ENCODE data around the gene SLC7A5.
"Not testable (repeated sequence)": the region's sequence is repeated elsewhere in the genome, so short reads cannot be mapped to it uniquely, and the experiment has no call there.

The SLC7A5 gene

DNA sequence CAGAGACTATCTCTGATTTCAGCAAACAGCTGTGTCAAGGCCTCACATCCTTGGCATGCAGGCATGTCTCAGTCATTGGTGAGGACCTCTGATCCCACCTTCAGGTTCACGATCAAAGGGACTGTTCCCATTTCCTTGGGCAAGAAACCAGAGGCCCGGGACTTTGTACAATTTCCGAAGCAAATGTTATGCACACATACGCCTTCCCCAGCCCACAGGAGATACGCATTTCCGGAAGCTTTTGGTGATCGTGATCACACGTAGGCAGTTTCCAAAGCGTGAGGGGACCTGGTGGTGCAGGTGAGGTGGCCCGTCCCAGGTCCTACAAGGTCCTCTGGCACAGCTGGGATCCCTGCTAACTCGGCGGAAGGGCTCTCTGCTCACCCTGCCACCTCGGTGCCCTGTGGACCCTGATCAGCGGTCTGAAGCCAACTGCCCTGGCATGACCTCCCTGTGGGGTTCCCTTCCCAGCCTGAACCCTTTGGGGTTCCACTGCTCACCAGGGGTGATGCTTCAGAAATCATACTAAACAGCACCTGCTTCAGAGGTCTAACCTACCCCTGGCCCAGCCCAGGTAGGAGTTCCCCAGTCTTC is 74.7 kb downstream of the SLC7A5 start:
- DNase-seq (ENCODE audit: low read depth) = no peak

DNA sequence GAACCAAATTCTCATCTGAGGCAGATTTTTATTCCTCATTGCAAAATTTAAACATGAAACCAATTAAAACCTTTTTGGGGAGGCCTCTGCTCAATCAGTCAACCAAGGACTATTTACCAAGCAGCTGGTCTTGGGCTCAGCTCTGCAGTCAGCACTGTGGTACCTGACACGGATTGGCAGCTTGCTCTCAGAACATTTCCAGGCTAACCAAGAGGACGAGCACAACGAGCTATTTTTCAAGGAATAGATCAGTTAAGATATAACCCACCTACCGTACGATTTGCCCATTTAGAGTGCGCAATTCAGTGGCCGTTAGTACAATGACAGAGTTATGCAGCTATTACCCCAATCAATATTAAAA is 77.1 kb downstream of the SLC7A5 start:
- DNase-seq (ENCODE audit: low read depth) = no peak

DNA sequence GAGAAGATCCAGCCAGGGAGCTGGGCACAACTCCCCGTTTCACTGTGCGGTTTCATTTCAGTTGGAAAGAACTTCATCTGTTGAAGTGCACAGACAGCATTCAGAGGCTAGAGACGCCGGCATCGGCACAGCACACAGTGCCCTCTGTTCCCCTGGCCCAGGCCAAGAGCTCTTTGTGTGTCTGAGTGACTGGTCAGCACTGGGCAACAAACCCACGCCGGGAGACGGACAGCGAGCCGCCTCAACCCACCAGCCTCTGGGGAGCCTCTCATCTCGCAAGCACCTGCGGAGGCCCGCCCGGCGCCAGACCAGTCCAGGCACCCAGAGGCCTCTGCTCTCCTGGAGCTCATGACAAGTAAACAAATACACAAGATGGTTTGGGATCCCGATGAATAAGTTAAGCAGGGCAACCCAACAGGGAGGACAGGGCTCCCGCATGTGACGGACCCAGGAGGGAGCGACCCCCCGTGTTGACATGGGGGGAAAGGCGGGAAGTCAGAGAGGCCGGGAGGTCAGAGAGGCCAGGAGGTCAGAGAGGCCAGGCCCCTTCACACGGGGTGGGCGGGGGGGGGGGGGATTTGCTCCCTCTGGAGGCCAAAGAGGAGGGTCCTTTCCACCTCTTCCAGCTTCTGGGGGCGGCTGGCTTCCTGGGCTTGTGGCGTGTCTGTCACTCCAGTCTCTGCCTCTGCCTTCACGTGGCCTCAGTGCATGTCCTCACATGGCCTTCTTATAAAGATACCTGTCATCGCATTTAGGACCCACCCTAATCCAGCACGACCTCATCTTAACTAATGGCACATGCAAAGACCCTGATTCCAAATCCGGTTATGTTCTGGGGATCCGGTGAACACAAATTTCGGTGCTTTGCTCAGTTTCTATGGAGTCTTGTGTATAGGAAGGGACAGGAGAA is 77.8 kb downstream of the SLC7A5 start:
- DNase-seq (ENCODE audit: low read depth) = no peak

DNA sequence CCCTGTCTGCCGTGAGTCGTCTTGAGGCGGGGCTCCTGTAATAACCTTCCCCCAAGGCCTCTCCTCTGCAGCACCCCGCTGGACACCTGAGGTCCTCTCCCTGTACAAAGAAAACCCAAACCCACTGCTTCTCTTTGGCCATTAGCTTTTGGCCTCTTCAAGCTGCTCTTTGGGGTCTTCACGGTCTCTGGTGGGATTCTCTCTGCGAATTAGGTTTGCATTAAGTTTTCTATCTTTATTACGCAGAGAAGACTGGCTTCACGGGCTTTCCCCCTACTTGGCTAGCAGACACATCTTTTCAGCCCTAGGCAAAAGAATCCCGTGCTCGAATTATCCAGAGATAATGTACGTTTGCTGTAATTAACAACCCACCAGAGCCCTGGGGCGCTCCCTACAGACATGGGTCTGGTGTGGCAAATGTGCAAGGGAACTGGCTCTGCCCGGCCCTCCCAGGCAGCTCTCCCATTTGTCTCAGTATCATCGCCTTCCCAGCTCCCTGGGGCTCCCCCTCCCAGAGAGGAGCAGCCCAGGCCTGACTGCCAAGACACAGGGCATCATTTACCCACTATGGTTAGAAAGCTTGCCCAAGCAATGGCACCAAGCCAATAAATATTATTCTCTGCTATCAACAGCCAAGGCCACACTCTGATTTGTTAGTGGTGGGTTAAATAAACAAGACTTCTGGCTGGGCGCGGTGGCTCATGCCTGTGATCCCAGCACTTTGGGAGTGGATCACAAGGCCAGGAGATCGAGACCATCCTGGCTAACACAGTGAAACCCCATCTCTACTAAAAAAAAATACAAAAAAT is 78.8 kb downstream of the SLC7A5 start:
- DNase-seq (ENCODE audit: low read depth) = no peak

DNA sequence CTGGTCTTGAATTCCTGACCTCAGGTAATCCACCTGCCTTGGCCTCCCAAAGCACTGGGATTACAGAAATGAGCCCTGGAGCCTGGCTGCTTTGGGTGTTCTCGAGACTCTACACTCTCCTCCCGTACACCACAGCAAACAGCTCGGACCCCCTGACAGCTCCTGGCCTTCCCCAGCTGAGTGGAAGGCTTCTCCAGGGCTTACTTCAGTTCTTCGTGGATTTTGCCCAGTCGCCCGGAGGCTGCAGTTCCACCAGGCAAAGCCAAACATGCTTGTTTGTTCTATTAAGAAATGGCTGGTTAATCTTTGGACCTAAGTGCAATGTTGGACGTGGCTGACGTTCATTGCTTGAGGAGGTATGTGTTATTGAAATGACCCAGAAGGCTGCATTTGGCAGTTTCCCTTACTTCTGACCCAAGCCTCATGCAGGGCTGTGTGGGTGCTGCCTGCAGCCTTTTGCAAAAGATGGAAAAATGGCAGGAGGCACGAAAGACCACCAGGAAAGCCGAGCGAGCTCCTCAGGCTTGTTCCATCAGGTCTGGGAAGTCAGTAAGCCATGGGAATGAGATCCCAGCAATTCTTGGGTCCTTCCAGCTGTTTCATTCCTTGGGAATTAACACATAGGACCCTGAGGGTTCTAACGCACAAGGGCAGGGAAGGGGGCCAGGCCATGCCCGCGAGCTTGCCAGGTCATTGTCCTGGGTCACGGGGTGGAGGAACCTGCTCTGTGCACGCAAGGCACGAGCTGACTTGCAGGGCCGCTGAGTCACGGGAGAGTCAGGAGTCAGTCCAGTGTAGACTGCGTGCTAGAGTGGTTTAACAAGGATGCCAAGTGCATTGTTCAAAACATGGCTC is 79.6 kb downstream of the SLC7A5 start:
- DNase-seq (ENCODE audit: low read depth) = no peak

DNA sequence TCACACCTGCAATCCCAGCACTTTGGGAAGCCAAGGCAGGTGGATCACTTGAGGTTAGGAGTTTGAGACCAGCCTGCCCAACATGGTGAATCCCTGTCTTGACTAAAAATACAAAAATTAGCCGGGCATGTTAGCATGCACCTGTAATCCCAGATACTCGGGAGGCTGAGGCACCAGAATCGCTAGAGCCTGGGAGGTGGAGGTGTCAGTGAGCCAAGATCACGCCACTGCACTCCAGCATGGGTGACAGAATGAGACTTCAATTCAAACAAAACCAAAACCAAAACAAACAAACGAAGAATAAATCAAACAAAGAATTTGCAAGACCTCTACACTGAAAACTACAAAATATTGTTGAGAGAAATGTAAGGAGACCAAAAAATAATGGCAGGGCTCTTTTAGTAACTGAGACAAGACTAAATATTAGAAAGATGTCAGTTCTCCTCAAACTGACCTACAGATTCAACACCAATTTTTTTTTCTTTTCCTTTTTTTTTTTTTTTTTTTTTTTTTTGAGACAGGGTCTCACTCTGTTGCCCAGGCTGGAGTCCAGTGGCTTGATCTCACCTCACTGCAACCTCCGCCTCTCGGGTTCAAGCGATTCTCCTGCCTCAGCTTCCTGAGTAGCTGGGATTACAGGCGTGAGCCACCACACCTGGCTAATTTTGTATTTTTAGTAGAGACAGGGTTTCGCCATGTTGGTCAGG is 80.4 kb downstream of the SLC7A5 start:
- DNase-seq (ENCODE audit: low read depth) = not testable (repeated sequence)

DNA sequence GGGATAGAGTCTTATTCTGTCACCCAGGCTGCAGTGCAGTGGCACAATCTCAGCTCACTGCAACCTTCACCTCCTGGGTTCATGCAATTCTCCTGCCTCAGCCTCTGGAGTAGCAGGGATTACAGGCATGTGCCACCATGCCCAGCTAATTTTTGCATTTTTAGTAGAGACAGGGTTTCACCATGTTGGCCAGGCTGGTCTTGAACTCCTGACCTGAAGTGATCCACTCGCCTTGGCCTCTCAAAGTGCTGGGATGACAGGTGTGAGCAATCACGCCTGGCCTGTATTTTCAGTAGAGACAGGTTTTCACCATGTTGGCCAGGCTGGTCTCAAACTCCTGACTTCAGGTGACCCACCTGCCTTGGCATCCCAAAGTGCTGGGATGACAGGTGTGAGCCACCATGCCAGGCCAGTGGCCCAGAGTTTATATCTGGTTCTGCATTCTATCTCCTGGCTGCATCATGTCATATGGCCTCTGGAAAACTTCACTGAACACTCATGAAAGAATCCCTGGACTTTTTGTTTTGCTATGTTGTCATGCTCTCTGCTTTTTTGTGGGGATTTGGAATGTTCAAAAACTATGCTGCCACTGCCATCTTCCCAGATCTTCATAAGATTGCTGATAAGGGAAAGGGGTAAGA is 81.7 kb downstream of the SLC7A5 start:
- DNase-seq (ENCODE audit: low read depth) = not testable (repeated sequence)

DNA sequence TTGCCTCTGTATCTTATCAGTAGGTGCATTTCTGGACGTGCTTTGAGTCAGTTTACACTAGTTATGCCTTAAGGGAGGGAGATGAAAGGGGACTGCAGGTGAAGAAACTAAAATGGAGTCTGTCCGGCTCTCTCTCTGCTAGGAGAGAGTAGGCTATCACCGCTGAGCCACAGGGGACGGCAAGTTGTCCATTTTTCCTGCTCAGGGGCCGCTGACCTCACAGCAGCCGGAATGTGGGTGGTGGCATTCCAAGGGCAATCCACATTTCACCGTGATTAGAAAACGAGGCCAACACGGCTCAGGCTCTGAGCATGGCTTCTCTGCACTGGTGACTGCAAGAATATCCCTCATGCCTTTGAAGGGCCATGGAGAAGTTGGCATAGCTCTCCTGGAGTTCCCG is 84.5 kb downstream of the SLC7A5 start:
- no peak for DNase-seq (ENCODE audit: low read depth)

DNA sequence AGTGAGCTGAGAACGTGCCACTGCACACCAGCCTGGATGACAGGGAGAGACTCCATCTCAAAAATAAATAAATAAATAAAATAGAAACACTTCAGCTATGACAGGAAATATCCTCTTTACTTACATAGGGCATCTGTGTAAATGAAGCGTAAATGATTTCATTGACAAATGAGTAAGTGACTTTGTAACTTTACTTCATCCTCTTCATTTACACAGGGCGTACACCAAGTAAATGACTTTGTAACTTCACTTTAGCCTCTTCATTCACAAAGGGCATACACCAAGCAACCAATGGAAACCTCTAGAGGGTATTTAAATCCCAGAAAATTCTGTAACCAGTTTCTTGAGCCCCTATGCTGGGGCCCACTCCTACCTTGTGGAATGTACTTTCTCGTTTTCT is 87.3 kb downstream of the SLC7A5 start:
- DNase-seq (ENCODE audit: low read depth) = no peak

DNA sequence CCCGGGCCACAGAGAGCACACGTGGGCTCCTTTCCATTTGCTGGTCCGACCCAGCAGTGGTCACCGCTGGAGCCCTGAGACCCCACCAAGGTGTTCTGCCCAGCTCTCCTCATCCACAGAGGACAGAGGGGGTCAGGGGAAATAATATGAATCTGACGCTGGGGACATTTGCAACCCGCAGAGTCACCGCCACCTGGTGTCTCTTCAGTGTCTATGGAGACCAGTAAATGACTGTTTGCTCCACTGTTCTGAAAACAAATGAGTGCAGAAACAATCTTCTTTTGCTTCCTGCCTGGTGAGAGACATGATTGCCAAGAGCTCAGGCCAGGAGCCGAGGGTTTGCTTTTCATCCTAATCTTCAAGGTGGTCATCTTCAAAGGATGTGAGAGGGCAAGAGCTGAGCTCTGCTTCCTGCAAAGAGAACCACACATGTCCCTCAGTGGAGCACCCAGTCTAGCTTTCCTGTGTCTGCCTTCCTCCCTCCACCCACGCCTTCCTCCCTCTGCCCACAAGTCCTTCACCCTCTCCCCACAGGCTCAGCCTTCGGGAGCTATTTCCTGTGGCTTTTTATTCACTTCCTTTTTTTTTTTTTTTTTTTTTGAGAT is 88.8 kb downstream of the SLC7A5 start:
- peak; percentile 43 for DNase-seq (ENCODE audit: low read depth)

All from activated T-cell treated with anti-CD3 and anti-CD28 coated beads for 24 hours (primary cell).